ENCODE measurements around the gene APEH.

GRCh38 chr3:49732597-49732996 lies 58.4 kb downstream of the APEH start:
- no peak for TF ChIP-seq EZH2 (IDR thresholded peaks at IDR 0.05)
- TF ChIP-seq POLR2AphosphoS5 (IDR thresholded peaks at IDR 0.05; ENCODE audit: borderline replicate concordance, low read depth, low read length): no peak
- TF ChIP-seq FOXP2 (optimal IDR thresholded peaks at IDR 0.05; ENCODE audit: control extremely low read depth, extremely low read length, insufficient read depth): no peak

Measured in SK-N-MC (cell line).